GM21825 (cell line): ENCODE results near the gene OTOF.
A peak's percentile ranks its signal among the peaks of the same experiment; 100 is the strongest.

Source experiments
- ATAC-seq: cut with Tn5 transposase; IDR thresholded peaks from one replicate; pipeline ENCODE4 v1.9.1; 2021; ENCODE audit warnings: mild to moderate bottlenecking, moderate library complexity; ENCODE audit not compliant: unreplicated experiment

Gene OTOF

GRCh38 chr2:26503231-26503880 is 25.4 kb upstream of the OTOF start:
- ATAC-seq = peak; percentile 77

- no peak for ATAC-seq
Observed at GRCh38 chr2:26500406-26500805, 22.5 kb upstream of the OTOF start.

GRCh38 chr2:26495705-26496297 is 17.9 kb upstream of the OTOF start:
- ATAC-seq = no peak

GRCh38 chr2:26494891-26495290 is 17.0 kb upstream of the OTOF start:
- ATAC-seq = no peak

- no peak for ATAC-seq
Observed at GRCh38 chr2:26494199-26494598, 16.3 kb upstream of the OTOF start.

- ATAC-seq = no peak
Observed at GRCh38 chr2:26493566-26493965, 15.6 kb upstream of the OTOF start.

- ATAC-seq = no peak
Observed at GRCh38 chr2:26492749-26493515, 15.0 kb upstream of the OTOF start.

- no peak for ATAC-seq
Observed at GRCh38 chr2:26491563-26492167, 13.7 kb upstream of the OTOF start.

- ATAC-seq = no peak
Observed at GRCh38 chr2:26489213-26489850, 11.4 kb upstream of the OTOF start.

GRCh38 chr2:26488463-26489212 is 10.7 kb upstream of the OTOF start:
- ATAC-seq = no peak

GRCh38 chr2:26487192-26487591 is 9.3 kb upstream of the OTOF start:
- no peak for ATAC-seq

GRCh38 chr2:26486789-26487188 is 8.9 kb upstream of the OTOF start:
- ATAC-seq = no peak

GRCh38 chr2:26485725-26486418 is 7.9 kb upstream of the OTOF start:
- no peak for ATAC-seq

- no peak for ATAC-seq
Observed at GRCh38 chr2:26485099-26485498, 7.2 kb upstream of the OTOF start.

- no peak for ATAC-seq
Observed at GRCh38 chr2:26484579-26484978, 6.7 kb upstream of the OTOF start.

GRCh38 chr2:26483957-26484565 is 6.1 kb upstream of the OTOF start:
- ATAC-seq = no peak

- no peak for ATAC-seq
Observed at GRCh38 chr2:26483516-26483915, 5.6 kb upstream of the OTOF start.

GRCh38 chr2:26483027-26483326 is 5.1 kb upstream of the OTOF start:
- no peak for ATAC-seq

GRCh38 chr2:26482211-26483026 is 4.5 kb upstream of the OTOF start:
- ATAC-seq = no peak
